ENCODE results near the gene CHRNB4.

Gene CHRNB4

GRCh38 chr15:78671626-78672211 is 30.7 kb upstream of the CHRNB4 start:
- DNase-seq (ENCODE audit: low read depth in 2 of 3, low spot score in 1 of 3) = no peak

GRCh38 chr15:78668987-78669386 is 28.0 kb upstream of the CHRNB4 start:
- DNase-seq (ENCODE audit: low read depth in 2 of 3, low spot score in 1 of 3) = no peak

GRCh38 chr15:78667578-78668236 is 26.7 kb upstream of the CHRNB4 start:
- no peak for DNase-seq (ENCODE audit: low read depth in 2 of 3, low spot score in 1 of 3)

- DNase-seq (ENCODE audit: low read depth in 2 of 3, low spot score in 1 of 3) = no peak
Observed at GRCh38 chr15:78666010-78666409, 25.0 kb upstream of the CHRNB4 start.

GRCh38 chr15:78663703-78664102 is 22.7 kb upstream of the CHRNB4 start:
- DNase-seq (ENCODE audit: low read depth in 2 of 3, low spot score in 1 of 3) = no peak

GRCh38 chr15:78662028-78662427 is 21.0 kb upstream of the CHRNB4 start:
- no peak for DNase-seq (ENCODE audit: low read depth in 2 of 3, low spot score in 1 of 3)

GRCh38 chr15:78661001-78661400 is 20.0 kb upstream of the CHRNB4 start:
- no peak for DNase-seq (ENCODE audit: low read depth in 2 of 3, low spot score in 1 of 3)

- DNase-seq (ENCODE audit: low read depth in 2 of 3, low spot score in 1 of 3) = no peak
Observed at GRCh38 chr15:78660584-78660983, 19.6 kb upstream of the CHRNB4 start.

- DNase-seq (ENCODE audit: low read depth in 2 of 3, low spot score in 1 of 3) = no peak
Observed at GRCh38 chr15:78658823-78659222, 17.8 kb upstream of the CHRNB4 start.

- DNase-seq (ENCODE audit: low read depth in 2 of 3, low spot score in 1 of 3) = no peak
Observed at GRCh38 chr15:78654272-78654671, 13.3 kb upstream of the CHRNB4 start.

GRCh38 chr15:78651930-78652615 is 11.1 kb upstream of the CHRNB4 start:
- no peak for DNase-seq (ENCODE audit: low read depth in 2 of 3, low spot score in 1 of 3)

GRCh38 chr15:78651007-78651406 is 10.0 kb upstream of the CHRNB4 start:
- DNase-seq (ENCODE audit: low read depth in 2 of 3, low spot score in 1 of 3) = no peak

- no peak for DNase-seq (ENCODE audit: low read depth in 2 of 3, low spot score in 1 of 3)
Observed at GRCh38 chr15:78650022-78650421, 9.0 kb upstream of the CHRNB4 start.

GRCh38 chr15:78645009-78645408 is 4.0 kb upstream of the CHRNB4 start:
- no peak for DNase-seq (ENCODE audit: low read depth in 2 of 3, low spot score in 1 of 3)

- no peak for DNase-seq (ENCODE audit: low read depth in 2 of 3, low spot score in 1 of 3)
Observed at GRCh38 chr15:78642331-78642730, 1.3 kb upstream of the CHRNB4 start.

GRCh38 chr15:78641749-78642275 is 802 bp upstream of the CHRNB4 start:
- DNase-seq (ENCODE audit: low read depth in 2 of 3, low spot score in 1 of 3) = no peak

GRCh38 chr15:78640527-78641101 is 396 bp downstream of the CHRNB4 start:
- no peak for DNase-seq (ENCODE audit: low read depth in 2 of 3, low spot score in 1 of 3)

- DNase-seq (ENCODE audit: low read depth in 2 of 3, low spot score in 1 of 3) = peak; percentile 21 to 51 (median 41)
Observed at GRCh38 chr15:78638658-78639314, 2.2 kb downstream of the CHRNB4 start.

- no peak for DNase-seq (ENCODE audit: low read depth in 2 of 3, low spot score in 1 of 3)
Observed at GRCh38 chr15:78637776-78638435, 3.1 kb downstream of the CHRNB4 start.

GRCh38 chr15:78636378-78636859 is 4.6 kb downstream of the CHRNB4 start:
- no peak for DNase-seq (ENCODE audit: low read depth in 2 of 3, low spot score in 1 of 3)

- DNase-seq (ENCODE audit: low read depth in 2 of 3, low spot score in 1 of 3) = no peak
Observed at GRCh38 chr15:78635346-78635745, 5.7 kb downstream of the CHRNB4 start.
